Measurements from ENCODE around the gene SLC25A13. TPM values are rescaled to one million over a fixed set of nuclear protein-coding genes. Genes with fewer than 3 reads are reported as not detected.

The SLC25A13 gene
- total RNA-seq, 1 experiment from 2014 or later = 19.5 TPM

DNA sequence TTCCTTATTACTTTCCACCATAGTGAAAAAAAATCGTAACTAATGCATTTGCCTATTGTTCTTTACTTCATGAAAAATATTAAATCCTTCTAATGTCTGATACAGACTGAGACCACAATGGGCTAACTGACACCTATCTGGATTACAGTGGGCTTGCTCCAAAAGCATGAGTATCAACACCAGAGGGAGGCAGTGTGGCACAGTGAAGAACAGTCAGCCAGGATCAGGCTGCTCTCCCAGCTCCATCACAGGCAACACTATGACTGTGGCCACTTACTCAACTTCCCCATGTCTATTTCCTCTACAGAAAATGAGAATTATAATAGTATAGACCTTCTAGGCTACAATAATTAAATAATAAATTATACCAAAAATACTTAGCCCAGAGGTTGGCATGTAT is 97.2 kb downstream of the SLC25A13 start:
- H2AFZ ChIP-seq (ENCODE audit: low read length) = no peak overlapping the region
- H3K27me3 ChIP-seq (ENCODE audit: low read length) = no peaks in the 10 kb centered on the region
- ATAC-seq = no peak; the same call in 1 of the 2 replicates
- no peaks in the 10 kb centered on the region for H3K9me3 ChIP-seq (ENCODE audit: low read length)
- peaks cover under 1% of the 10 kb centered on the region; the same call in 1 of the 2 replicates for H3K36me3 ChIP-seq (ENCODE audit: low read depth, low read length)
- ChIA-PET CTCF (no interaction called here), POLR2A (ENCODE audit: unreplicated experiment) (no interaction called here)
- H4K20me1 ChIP-seq (ENCODE audit: low read length) = no peaks in the 10 kb centered on the region
- intact Hi-C loops (cut with micrococcal nuclease) = loop anchor here (5.0 kb wide), 1 partner anchor 427 kb away; no protein-coding TSS in a partner anchor
- no peak overlapping the region for H3K27ac ChIP-seq (ENCODE audit: low read length)
- BruUV-seq (replicated peaks) = no TSS peak
- H3K4me2 ChIP-seq (ENCODE audit: low read length) = no peak overlapping the region
- peak; percentile 15 for DNase-seq
- TF ChIP-seq EZH2phosphoT487 (IDR thresholded peaks at IDR 0.05; ENCODE audit: borderline replicate concordance, low read length) = no peak
- TF ChIP-seq, protein P1, sequence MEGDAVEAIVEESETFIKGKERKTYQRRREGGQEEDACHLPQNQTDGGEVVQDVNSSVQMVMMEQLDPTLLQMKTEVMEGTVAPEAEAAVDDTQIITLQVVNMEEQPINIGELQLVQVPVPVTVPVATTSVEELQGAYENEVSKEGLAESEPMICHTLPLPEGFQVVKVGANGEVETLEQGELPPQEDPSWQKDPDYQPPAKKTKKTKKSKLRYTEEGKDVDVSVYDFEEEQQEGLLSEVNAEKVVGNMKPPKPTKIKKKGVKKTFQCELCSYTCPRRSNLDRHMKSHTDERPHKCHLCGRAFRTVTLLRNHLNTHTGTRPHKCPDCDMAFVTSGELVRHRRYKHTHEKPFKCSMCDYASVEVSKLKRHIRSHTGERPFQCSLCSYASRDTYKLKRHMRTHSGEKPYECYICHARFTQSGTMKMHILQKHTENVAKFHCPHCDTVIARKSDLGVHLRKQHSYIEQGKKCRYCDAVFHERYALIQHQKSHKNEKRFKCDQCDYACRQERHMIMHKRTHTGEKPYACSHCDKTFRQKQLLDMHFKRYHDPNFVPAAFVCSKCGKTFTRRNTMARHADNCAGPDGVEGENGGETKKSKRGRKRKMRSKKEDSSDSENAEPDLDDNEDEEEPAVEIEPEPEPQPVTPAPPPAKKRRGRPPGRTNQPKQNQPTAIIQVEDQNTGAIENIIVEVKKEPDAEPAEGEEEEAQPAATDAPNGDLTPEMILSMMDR (conservative IDR thresholded peaks at IDR 0.05; ENCODE audit: low read depth, low read length) = peak; percentile 37; the same call in 1 of the 2 replicates
- H3F3A ChIP-seq (ENCODE audit: low read length, unreplicated experiment) = no peaks in the 10 kb centered on the region
- peaks cover 13% of the 10 kb centered on the region for H3K4me1 ChIP-seq (ENCODE audit: insufficient read depth, low read length)
- H3K4me3 ChIP-seq (ENCODE audit: low read length) = no peak overlapping the region
- H3K79me2 ChIP-seq (ENCODE audit: low read length) = no peaks in the 10 kb centered on the region
- no peak overlapping the region for H3K9ac ChIP-seq (ENCODE audit: low read length)
- no peaks in the 10 kb centered on the region for H3K9me2 ChIP-seq (replicated peaks; ENCODE audit: low read length)

DNA sequence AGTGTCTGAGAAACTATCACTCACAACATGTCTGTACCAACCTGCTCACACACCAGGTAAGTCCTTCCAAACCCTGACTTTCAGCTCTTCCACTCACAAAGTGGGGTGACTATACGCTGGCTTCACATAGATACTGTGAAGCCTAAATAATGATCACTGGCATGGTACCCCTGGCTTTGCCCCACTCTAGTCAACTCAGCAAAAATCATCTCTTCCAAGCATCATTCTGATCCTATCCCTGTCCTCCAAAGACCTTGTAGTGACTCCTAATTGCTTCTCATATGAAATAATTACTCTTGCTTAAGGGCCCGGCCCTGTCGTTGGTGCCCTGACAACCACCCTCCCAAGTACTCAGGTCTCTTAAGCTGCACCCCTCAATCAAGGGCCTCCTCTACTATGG is 97.8 kb downstream of the SLC25A13 start:
- H3K9me3 ChIP-seq (ENCODE audit: low read length) = no peaks in the 10 kb centered on the region
- no peak overlapping the region for H3K4me2 ChIP-seq (ENCODE audit: low read length)
- H3K9me2 ChIP-seq (replicated peaks; ENCODE audit: low read length) = no peaks in the 10 kb centered on the region
- H3K4me3 ChIP-seq (ENCODE audit: low read length) = no peak overlapping the region
- DNase-seq = no peak
- ChIA-PET POLR2A (ENCODE audit: unreplicated experiment) (no interaction called here), CTCF (no interaction called here)
- no peak overlapping the region for H2AFZ ChIP-seq (ENCODE audit: low read length)
- no peaks in the 10 kb centered on the region for H3F3A ChIP-seq (ENCODE audit: low read length, unreplicated experiment)
- intact Hi-C loops (cut with micrococcal nuclease) = no loop called here
- H4K20me1 ChIP-seq (ENCODE audit: low read length) = no peaks in the 10 kb centered on the region
- H3K79me2 ChIP-seq (ENCODE audit: low read length) = no peaks in the 10 kb centered on the region
- peaks cover 17% of the 10 kb centered on the region for H3K4me1 ChIP-seq (ENCODE audit: insufficient read depth, low read length)
- no peak overlapping the region for H3K27ac ChIP-seq (ENCODE audit: low read length)
- no peak overlapping the region for H3K9ac ChIP-seq (ENCODE audit: low read length)
- no peaks in the 10 kb centered on the region; the same call in 1 of the 2 replicates for H3K36me3 ChIP-seq (ENCODE audit: low read depth, low read length)
- no peak for ATAC-seq
- TF ChIP-seq EZH2phosphoT487 (IDR thresholded peaks at IDR 0.05; ENCODE audit: borderline replicate concordance, low read length) (no peak), EZH2 (IDR thresholded peaks at IDR 0.05; ENCODE audit: low read length, unreplicated experiment) (no peak)
- TF ChIP-seq, protein P1 (conservative IDR thresholded peaks at IDR 0.05; ENCODE audit: low read depth, low read length) = no peak
- no peaks in the 10 kb centered on the region for H3K27me3 ChIP-seq (ENCODE audit: low read length)
- no TSS peak for BruUV-seq (replicated peaks)

GRCh38 chr7:96221888-96222287 is 100.0 kb downstream of the SLC25A13 start:
- no peak overlapping the region for H2AFZ ChIP-seq (ENCODE audit: low read length)
- H3K4me3 ChIP-seq (ENCODE audit: low read length) = no peak overlapping the region
- H3K9me2 ChIP-seq (replicated peaks; ENCODE audit: low read length) = no peaks in the 10 kb centered on the region
- no peaks in the 10 kb centered on the region for H3K27me3 ChIP-seq (ENCODE audit: low read length)
- peaks cover 25% of the 10 kb centered on the region for H3K4me1 ChIP-seq (ENCODE audit: insufficient read depth, low read length)
- no TSS peak for BruUV-seq (replicated peaks)
- DNase-seq = no peak
- no peak for ATAC-seq
- no peaks in the 10 kb centered on the region; the same call in 1 of the 2 replicates for H3K36me3 ChIP-seq (ENCODE audit: low read depth, low read length)
- peaks cover 4% of the 10 kb centered on the region for H3F3A ChIP-seq (ENCODE audit: low read length, unreplicated experiment)
- no peaks in the 10 kb centered on the region for H3K9me3 ChIP-seq (ENCODE audit: low read length)
- ChIA-PET CTCF (no interaction called here), POLR2A (ENCODE audit: unreplicated experiment) (no interaction called here)
- intact Hi-C loops (cut with micrococcal nuclease) = no loop called here
- TF ChIP-seq EZH2phosphoT487 (IDR thresholded peaks at IDR 0.05; ENCODE audit: borderline replicate concordance, low read length) (no peak), EZH2 (IDR thresholded peaks at IDR 0.05; ENCODE audit: low read length, unreplicated experiment) (no peak)
- TF ChIP-seq, protein P1 (conservative IDR thresholded peaks at IDR 0.05; ENCODE audit: low read depth, low read length) = no peak
- no peak overlapping the region for H3K4me2 ChIP-seq (ENCODE audit: low read length)
- no peaks in the 10 kb centered on the region for H4K20me1 ChIP-seq (ENCODE audit: low read length)
- H3K79me2 ChIP-seq (ENCODE audit: low read length) = peaks cover 8% of the 10 kb centered on the region; the same call in 1 of the 2 replicates
- H3K9ac ChIP-seq (ENCODE audit: low read length) = no peak overlapping the region
- H3K27ac ChIP-seq (ENCODE audit: low read length) = no peak overlapping the region
